Stimulated activated CD8-positive, alpha-beta memory T cell treated with anti-CD3 and anti-CD28 coated beads, Interleukin-15, amount 100 ng/mL, for 48 hours (primary cell): ENCODE data around the gene BTNL9.
"Not testable (repeated sequence)": the region's sequence is repeated elsewhere in the genome, so short reads cannot be mapped to it uniquely, and the experiment has no call there.

Experiments used
- DNase-seq, 2 donors: peaks; one replicate each; pipeline ENCODE4 v3.0.0-alpha.2; 2020; ENCODE audit warnings: low read depth in 2 of 2

The BTNL9 gene

DNA sequence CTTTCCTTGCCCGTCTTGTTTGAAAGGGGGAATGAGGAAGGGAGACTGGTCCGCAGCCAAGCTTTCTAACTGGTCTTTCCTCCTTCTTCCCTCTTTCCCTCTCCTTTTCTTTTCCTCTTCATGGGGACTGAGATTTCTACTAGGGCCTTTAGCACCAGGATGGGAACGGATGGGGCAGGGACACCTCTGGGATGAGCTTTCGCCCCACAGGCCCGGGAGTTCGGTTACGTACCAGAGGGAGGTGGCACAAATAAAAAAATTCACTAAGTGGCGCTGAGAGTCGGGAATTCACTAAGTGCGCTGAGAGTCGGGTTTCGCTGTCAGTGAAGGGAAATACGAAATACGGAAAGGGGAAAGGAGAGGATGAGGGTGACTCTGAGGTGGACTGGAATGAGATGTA lies 21.6 kb downstream of the BTNL9 start:
- DNase-seq: no peak

DNA sequence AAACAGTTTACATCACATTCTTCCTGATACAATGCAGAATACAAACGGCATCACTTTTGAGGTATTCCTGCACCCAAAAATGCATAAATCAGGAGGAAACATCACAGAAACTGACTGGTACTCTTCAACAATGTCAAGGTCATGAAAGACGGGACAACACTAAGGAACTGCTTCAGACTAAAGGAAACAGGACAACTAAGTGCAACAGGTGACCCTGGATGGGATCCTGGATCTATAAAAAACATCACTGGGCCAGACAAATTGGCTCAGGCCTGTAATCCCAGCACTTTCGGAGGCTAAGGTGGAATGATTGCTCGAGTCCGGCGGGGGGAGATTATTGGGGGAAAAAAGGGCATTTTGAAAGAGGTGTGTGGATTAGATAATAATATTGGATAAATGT lies 22.6 kb downstream of the BTNL9 start:
- no peak for DNase-seq

DNA sequence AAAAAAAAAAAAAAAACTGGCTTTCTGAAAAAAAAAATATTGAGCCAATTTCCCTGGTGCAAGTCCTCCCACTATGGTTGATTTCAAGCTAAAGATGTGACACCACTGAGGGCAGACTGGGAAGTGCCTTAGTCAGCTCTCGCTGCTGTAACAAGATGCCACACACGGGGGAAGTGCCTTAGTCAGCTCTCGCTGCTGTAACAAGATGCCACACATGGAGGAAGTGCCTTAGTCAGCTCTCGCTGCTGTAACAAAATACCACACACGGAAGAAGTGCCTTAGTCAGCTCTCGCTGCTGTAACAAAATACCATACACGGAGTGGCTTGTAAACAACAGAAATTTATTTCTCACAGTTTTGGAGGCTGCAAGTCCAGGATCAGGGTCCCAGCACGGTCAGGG lies 23.4 kb downstream of the BTNL9 start:
- no peak for DNase-seq

DNA sequence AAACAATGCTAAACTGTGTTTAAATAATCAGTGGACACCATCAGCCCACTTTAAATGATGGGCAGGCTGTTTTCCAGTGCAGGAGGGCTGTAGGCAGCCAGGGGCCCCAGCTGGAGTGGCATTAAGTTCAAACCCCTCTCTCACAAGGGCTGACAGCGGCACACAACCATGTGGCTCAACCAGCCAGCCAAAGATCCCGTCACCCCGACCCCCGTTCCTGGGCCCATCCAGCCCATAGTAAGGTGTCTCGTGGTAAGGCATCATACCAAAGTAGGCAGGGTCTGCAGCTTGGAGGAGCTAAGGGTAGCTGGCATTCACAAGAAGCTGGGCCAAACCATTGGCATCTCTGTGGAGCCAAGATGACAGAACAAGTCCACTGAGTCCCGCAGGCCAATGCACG lies 24.9 kb downstream of the BTNL9 start:
- no peak for DNase-seq

DNA sequence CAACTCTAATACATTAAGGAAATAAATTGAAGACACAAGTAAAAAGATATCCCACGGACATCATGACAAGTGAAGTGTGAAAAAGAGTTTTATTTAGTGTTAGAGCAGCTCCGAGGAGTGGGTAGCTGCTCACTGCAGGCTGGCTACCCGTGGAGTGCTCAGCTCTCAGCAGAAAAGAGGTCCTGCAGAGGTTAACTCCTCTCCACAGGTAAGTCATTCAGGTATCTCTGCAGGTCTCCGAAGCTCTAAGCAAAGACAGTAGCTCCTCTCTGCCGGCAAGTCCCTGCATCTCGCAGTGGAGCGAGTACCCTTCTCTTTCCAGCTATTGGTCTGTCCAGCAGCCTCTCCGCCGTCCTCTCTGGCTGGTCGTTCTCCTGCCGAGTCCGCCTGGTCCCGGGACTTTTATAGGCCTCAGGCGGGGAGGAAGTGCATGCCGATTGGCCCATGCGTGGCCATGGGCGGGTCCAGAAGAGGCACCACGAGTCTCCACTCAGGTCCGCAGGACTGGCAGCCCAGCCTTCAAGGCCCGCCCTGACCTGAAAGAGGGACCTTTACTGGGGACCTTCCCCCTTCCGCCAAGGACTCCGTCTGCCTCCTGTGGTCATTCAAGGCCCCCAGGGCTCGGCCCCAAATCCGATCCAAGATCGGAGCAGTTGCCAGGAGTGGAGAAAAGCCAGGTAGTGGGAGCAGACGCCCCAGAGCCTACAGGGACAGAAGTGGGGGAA lies 29.9 kb downstream of the BTNL9 start:
- DNase-seq: no peak

DNA sequence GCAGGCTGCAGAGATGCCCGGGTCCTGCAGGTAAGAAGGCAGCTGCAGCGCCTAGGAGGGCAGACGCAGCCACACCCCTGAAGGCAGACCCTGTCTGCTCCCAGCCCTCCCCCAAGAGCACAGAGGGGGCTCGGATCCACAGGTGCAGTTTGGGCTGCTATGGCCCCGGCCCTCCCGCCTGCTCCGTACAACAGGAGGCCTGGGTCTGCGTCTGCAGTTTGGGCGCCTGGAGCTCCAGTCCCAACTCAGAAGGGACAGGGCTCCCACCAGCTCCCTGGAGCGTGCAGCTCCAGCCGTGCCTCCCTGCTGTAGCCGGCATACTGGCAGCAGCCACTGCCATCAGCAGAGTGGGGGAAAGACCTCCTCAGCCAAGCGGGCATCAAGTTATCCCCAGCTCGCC lies 30.5 kb downstream of the BTNL9 start:
- DNase-seq: no peak

DNA sequence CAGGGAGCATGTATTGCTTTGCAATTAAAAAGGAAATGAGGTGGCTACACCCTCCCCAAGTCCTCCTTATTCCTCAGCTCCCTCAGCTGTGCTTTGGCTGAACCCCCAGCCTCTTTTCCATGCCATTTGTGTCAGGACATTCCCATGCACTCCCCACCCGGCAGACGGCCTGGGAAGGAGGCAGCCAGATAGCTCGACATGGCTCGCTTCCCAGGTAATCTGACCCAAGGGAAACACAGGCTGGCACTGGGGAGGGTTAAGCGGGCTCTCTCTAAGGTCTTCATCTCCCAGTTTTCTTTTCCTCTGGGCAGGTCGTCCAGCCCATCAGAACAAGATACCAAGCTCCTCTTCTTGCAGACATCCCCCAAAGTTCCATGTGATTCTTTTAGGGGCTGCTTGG lies 31.2 kb downstream of the BTNL9 start:
- DNase-seq: no peak

DNA sequence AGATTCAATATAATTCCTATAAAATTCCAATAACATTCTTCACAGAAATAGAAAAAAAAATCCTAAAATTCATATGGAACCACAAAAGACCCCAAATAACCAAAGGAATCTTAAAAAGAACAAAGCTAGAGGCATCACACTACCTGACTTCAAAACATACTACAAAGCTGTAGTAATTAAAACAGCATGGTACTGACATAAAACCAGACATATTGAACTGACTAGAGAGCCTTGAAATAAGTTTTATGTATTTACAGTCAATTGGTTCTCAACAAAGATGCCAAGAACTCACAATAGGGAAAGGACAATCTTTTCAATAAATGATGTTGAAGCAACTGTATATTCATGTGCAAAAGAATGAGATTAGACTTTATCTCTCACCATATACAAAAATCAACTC lies 36.9 kb downstream of the BTNL9 start:
- DNase-seq: no peak

DNA sequence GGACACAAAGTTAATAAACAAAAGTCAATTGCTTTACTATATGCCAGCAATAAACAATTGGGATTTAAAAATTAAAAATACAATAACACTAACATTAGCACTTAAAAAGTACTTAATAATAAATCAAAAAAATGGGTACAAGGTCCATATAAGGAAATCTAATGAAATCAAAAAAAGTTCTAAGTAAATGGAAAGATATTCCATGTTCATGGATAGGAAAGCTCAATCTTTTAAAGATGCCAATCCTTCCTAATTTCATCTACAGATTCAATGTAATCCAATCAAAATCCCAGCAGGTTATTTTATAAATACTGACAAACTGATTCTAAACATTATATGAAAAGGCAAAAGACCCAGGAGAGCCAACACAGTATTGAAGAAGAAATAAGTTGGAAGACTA lies 41.9 kb downstream of the BTNL9 start:
- no peak for DNase-seq

DNA sequence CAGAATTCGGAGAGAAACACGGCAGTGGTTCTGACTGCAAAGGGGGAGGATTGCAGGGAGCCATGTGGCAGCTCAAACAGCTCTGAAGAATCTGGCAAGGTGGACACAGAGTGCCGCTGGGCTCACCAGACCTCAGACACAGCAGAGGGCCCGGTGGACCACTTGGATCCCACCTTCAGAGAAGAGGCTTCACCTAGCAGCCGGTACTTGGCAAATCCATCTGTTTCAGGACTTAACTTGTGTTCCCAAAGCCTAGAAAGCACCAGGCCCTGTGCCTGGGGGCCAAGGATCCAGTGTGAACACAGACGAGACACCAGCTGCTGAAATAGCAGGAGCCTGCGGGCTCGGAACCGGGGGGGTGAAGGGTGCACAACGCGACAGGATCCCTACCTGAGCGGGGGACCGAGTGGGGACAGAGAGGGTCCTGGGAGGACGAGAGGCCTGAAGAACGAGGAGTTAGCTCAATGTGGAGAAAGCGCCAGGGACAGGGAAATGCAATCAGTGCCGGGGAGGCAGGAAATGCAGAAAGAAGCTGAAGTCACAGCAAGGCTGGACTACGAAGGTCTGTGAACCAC lies 44.6 kb downstream of the BTNL9 start:
- no peak for DNase-seq

DNA sequence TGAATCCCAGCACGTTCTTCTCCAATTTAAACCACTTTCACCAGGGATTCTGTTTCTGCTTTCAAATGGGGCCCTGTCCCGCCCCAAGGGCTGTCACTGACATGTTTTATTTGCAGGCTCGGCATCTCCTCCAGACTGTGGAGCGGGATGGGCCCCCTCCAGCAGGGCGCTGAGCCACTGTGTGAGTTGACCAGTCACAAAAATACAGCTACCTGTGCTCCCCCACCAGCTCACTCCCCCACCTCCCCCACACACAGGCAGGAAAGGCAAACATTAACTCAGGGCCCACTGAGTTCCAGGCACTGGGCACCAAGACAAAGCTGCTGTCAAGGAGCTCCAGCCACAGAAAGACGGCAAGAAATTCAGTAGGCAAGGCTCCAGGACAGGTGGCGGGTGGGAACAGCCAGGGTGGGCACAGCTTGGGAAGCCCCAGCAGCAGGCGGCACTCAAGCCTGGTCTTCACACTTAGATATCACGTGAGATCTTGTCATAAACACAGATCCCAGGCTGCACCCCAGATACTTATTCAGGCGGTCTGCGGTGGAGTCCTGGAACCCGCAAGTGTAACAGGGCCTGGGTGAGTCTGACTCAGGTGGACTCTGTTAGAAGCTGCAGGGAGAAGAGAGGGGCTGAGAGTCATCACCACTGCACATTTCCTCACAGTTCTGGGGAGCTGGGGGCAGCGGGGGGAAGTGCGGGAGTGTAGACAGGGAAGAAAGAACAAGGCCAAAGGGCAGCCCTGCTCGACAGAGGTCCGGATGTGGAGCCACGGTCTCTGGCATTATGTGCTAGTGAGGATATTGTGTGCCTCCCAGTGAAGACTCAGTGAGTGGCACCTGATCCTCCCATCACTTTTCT lies 46.2 kb downstream of the BTNL9 start:
- no peak for DNase-seq

DNA sequence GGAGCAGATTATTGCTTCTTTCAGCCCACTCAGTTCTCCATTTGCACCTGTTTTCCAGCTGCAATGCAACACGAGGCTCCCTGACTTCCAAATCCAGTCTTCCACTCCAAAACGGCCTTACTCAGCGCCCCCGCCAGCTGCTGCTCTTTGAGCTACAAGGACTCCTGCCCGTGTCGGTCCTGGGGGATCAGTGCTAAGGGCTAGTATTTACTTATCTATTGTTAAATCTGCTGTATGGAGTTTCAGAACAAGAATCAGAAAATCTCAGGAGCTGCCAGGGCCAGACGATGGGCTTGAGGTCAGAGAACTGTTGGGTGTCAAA lies 46.8 kb downstream of the BTNL9 start:
- no peak for DNase-seq

DNA sequence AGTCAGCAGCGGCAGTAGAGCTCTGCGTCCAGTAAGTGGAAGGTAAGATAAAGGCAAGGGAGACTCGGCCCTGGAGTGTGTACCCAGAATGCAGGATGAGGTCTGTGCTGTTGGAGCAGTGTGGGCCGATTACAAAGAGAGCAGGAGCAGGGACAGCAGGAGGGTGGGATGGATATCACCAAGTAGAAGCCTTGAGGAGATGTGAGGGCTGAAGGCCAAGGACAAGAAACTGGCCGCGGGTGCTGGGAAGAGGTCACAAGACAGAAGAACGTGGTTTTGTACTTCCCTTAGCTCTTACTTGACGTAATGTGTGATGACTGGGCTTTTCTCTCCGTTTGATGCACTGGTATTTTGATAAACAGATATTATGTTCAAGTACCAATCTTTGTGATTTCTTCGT lies 47.2 kb downstream of the BTNL9 start:
- DNase-seq: no peak

DNA sequence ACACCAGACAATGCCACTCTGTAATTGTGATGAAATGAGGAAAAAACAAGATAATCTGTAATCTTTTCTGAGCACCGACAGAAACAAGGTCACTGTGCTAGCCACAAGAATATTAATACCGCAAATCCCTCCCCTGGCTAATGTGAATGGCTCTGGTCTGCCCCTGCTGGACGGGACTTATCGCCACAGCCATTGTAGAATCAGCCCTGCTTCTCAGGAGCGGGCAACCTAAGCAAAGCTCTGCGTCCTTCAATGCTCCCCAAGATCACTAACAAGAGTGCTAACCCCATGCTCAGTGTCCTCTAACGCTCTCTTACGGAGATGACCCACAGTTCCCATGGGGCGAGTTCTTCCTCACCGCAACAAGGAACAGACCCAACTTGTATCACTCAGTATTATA lies 48.2 kb downstream of the BTNL9 start:
- no peak for DNase-seq

DNA sequence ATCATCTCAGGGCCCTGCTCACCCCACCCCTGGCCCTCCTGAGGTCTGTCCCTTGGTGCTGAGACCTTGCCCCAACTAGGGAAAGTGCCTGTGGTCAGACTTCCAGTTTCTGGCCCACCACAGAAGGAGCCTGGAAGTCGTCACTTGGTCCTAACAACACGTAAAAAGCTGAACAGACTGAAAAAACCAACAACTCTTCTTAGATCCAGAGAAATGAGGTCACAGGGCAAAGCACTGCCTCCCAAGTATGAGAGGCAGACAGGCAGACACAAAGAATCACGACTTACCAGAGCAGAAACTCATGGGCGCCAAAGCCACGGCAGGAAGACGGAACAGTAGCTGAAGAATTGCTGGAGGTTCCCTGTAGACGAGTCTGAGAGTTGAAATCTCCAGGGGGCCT lies 52.4 kb downstream of the BTNL9 start:
- DNase-seq: no peak

DNA sequence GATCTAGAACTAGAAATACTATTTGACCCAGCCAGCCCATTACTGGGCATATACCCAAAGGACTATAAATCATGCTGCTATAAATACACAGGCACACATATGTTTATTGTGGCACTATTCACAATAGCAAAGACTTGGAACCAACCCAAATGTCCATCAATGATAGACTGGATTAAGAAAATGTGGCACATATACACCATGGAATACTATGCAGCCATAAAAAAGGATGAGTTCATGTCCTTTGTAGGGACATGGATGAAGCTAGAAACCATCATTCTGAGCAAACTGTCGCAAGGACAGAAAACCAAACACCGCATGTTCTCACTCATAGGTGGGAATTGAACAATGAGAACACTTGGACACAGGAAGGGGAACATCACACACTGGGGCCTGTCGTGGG lies 55.1 kb downstream of the BTNL9 start:
- not testable (repeated sequence) for DNase-seq

DNA sequence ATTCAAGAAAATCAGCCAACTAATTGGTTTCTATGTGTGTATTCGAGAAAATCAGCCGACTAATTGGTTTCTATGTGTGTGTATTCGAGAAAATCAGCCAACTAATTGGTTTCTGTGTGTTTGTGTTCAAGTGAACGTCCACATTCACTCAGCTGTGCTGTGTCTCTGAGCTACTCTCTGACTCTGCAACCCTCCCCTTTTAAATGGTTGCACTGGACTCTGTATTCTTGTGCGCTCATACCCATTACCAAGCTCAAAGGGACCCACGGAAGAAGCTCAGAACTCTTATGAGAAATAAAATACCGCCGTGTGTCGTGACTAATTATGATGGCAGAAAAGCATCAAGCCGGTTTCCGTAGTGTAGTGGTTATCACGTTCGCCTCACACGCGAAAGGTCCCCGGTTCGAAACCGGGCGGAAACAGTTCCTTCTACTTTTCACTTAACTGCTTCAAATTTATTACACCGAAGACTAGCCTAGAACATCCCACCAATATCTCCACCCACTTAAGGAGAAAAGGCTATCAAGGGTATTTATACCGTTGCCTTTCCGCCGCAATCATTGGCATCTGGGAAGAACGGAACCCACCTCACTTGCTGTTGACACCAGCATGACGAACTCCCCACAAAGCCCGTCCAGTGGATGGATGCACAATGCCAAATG lies 56.8 kb downstream of the BTNL9 start:
- DNase-seq: not testable (repeated sequence)

DNA sequence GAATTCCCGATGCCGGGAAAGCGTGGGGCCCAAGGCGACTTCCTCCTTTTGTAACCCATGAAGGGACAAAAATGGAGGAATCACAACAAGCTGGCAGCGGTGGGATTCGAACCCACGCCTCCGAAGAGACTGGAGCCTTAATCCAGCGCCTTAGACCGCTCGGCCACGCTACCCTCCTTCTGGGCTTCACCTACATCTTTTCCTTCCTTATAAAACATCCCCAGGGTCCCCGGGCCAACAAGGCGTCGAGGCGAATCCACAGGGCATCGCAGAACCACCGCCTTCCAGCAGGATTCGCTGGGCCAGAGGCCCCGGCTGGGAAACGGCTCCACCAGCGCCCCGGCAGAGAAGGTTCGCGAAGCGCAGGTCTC lies 57.3 kb downstream of the BTNL9 start:
- not testable (repeated sequence) for DNase-seq

DNA sequence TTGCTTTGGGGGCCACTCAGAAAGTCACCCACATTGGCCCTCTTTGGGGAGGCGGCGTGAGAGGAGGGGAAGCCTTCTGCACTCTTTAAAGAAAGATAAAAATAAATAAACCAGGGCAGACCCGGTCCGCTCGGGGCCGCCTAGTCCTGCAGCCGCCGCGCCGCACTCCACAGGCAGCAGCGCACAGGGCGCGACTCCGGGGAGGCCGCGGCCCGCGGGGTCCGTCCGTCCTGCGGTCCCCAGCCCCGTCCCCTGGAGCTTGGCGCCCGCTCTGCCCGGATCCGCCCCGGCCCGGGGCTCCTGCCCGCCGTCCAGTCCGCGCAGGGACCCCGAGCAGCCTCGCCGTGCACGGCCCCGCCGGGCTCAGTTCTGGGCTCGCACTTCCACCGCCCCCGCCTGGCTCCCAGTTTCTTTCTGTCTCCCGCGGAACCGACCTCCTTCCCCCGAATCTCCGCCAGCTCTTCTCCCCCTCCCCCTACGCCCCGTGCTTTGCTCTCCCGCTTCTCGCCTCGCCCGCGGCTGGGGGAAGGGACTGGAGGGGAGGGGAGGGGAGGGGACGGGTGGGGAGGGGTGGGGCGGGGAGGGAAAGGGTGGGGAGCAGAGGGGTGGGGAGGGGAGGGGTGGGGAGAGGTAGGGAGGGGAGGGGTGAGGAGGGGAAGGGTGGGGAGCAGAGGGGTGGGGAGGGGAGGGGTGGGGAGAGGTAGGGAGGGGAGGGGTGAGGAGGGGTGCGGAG lies 57.9 kb downstream of the BTNL9 start:
- DNase-seq: not testable (repeated sequence)

DNA sequence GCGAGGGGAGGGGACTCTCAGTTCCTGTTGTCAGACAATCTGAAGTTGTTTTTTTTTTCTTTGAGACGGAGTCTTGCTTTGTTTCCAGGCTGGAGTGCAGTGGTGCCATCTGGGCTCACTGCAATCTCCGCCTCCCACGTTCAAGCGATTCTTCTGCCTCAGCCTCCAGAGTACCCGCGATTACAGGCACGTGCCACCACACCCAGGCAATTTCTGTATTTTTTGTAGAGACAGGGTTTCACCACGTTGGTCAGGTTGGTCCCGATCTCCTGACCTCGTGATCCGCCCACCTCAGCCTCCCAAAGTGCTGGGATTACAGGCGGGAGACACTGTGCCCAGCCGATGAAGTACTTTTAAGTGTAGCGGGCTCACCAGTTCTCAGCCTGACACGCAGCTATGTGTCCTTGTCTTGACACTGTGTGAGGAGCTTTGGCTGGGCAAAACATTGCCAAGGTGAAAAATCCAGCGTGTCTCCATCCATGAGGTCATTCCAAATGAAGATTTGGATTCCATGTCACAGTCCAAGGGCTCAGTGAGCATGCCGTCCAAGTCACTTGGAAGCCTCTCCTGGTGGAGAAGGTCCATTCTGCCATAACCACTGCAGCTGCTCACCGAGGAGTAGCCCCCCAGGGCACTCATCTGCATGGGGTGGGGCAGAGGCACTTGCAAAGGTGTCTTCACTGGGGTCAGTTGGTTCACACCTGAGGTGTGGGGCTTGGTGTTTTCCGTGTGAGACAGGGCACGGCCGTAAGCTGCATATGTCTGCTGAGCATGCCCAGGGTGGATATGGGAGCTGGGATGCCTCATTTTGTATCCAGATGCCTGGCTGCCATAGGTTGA lies 58.9 kb downstream of the BTNL9 start:
- DNase-seq: no peak

DNA sequence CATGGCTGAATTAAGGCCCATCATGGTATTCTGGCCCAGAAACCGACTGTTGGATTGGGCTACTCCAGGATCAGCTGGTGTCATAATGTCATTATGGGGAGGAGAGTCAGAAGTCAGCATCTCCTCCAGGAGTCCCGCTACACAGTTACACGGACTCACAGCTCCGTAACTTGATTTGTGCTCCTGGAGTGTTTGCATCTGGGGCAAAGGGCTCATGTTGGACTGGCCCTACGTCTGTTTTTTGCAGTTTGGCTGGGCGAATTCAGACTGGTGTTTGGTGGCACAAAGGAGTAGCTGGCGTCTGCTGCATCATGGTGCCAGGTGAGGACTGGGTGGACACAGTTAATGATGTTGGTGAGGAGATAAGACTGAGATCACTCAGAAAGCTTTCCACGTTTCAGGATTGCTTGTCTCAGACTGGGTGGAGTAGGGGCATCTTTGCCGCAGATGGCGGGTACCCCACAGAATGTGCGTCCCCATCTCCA lies 59.6 kb downstream of the BTNL9 start:
- no peak for DNase-seq
